Measurements from ENCODE around the gene CELSR2. TPM values are rescaled to one million over a fixed set of nuclear protein-coding genes. Genes with fewer than 3 reads are reported as not detected.

Gene CELSR2
- total and polyA plus RNA-seq, 4 donors: 0.38 to 4.2 (median 1.8) TPM

DNA sequence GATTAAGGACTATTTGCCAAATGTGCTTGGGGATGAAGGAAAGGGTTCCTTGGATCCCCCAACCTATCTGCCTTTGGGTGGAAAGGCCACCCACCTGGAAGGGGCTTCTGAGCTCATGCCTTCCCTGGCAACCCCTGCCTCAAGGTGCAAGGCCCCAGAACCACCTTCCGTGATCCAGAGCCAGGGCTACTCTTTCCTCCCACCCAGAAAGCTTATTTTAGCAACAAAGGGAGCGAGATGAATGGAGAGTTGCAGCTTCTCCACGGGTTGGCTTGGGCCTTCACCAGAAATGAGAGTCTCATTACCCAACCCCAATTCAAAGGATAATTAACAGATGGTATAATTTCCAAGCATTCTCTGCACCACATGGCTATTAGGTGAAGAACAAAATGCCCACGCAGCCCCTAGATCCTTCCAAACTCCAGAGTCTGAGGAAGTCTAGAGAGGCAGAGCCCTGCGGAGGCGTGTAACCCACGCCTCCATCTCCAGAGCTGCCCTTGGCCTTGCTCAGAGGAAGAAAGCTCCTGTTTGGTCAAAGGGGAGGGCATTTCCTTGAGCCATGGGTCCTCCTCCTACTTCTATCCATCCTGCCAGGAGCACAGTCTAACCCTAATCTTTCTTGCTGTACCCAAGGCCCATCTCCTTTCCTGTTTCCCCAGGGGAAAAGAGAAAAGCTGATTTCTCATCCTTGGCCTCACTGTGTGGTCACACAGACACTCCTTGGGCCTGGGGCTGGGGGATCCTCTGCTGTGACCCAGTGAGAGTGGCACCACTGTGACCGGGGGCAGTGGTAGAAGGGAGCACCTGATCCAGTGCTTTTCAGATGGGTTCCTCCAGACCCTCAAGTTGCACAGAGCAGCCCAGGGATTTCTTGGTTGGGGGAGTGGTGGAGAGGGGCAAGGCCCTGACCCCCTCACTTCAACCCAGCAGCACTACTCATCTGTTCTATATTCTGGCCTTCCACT lies 1.7 kb upstream of the CELSR2 start:
- H3K27ac ChIP-seq (ENCODE audit: low read depth in 1 of 2, low read length in 2 of 2): no peak overlapping the region

DNA sequence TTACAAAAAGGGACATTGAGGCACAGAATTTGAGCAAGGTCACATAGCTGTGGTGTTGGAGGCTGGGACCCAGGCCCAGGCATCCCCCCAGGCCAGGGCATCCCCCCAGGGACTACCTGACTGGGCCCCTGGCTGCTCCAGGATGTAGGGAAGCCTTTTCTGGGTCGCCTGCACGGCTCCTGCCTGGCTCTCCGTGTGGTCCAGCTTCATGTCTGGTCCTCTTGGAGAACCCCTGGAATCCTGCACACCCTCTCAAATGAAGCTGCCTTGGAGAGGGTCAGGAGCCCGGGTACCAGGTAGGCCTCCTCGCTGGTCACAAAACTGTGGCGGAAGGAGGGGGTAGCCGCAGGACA lies 919 bp upstream of the CELSR2 start:
- no peaks in the 10 kb centered on the region for H3K9me3 ChIP-seq (ENCODE audit: control insufficient read depth, low read length)
- no peaks in the 10 kb centered on the region for H3K4me1 ChIP-seq (ENCODE audit: control insufficient read depth in 1 of 2, insufficient read depth in 2 of 2, low read length in 2 of 2)
- no peak for DNase-seq
- no peak for ATAC-seq (ENCODE audit: low FRiP score)
- H3K27me3 ChIP-seq (ENCODE audit: control insufficient read depth in 1 of 2, insufficient read depth in 2 of 2, low read length in 1 of 2): no peaks in the 10 kb centered on the region
- intact Hi-C loops (cut with DNase I): no loop called here
- no peak overlapping the region for H3K4me3 ChIP-seq (ENCODE audit: low read length in 2 of 2)
- no peaks in the 10 kb centered on the region for H3K36me3 ChIP-seq (ENCODE audit: control insufficient read depth in 1 of 2, insufficient read depth in 2 of 2, low read length in 1 of 2)
- H3K27ac ChIP-seq (ENCODE audit: low read depth in 1 of 2, low read length in 2 of 2): no peak overlapping the region
- WGBS, 2 donors: 95% methylated on average over 7 of the region's 7 CpGs

More for the DNA sequence above, 1.7 kb upstream of the CELSR2 start:
- WGBS, 2 donors: 93 to 94% methylated on average over 8 of the region's 8 CpGs
- no peaks in the 10 kb centered on the region for H3K4me1 ChIP-seq (ENCODE audit: control insufficient read depth in 1 of 2, insufficient read depth in 2 of 2, low read length in 2 of 2)
- H3K9me3 ChIP-seq (ENCODE audit: control insufficient read depth, low read length): no peaks in the 10 kb centered on the region
- intact Hi-C loops (cut with DNase I): no loop called here
- H3K27me3 ChIP-seq (ENCODE audit: control insufficient read depth in 1 of 2, insufficient read depth in 2 of 2, low read length in 1 of 2): no peaks in the 10 kb centered on the region
- ATAC-seq (ENCODE audit: low FRiP score) (no peak), DNase-seq (no peak)
- no peaks in the 10 kb centered on the region for H3K36me3 ChIP-seq (ENCODE audit: control insufficient read depth in 1 of 2, insufficient read depth in 2 of 2, low read length in 1 of 2)
- H3K4me3 ChIP-seq (ENCODE audit: low read length in 2 of 2): no peak overlapping the region

DNA sequence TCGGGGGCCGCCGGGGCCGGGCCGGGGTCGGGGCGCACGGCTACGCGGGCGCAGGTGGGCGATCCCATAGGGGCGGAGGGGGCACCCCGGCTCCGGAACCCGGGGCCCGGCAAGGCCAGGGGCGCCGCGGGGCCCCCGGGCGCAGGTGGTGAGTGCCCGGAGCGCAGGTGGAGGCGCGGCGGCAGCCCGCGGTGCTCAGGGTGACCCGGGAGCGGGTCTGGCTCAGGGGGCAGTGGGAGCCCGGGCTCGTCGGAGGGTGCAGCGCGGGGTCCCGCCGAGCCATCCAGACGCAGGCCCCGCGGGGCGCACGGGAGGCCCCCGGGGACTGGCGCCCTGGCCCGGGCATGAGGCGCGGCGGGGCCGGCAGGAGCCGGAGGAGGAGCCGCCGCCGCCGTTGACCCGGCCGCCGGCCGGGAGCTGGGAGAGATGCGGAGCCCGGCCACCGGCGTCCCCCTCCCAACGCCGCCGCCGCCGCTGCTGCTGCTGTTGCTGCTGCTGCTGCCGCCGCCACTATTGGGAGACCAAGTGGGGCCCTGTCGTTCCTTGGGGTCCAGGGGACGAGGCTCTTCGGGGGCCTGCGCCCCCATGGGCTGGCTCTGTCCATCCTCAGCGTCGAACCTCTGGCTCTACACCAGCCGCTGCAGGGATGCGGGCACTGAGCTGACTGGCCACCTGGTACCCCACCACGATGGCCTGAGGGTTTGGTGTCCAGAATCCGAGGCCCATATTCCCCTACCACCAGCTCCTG lies 489 bp downstream of the CELSR2 start:
- H3K36me3 ChIP-seq (ENCODE audit: control insufficient read depth in 1 of 2, insufficient read depth in 2 of 2, low read length in 1 of 2): no peaks in the 10 kb centered on the region
- H3K27me3 ChIP-seq (ENCODE audit: control insufficient read depth in 1 of 2, insufficient read depth in 2 of 2, low read length in 1 of 2): no peaks in the 10 kb centered on the region
- no peak for ATAC-seq (ENCODE audit: low FRiP score)
- H3K4me1 ChIP-seq (ENCODE audit: control insufficient read depth in 1 of 2, insufficient read depth in 2 of 2, low read length in 2 of 2): peaks cover 0 to 4% of the 10 kb centered on the region in 2 donors
- no peaks in the 10 kb centered on the region for H3K9me3 ChIP-seq (ENCODE audit: control insufficient read depth, low read length)
- intact Hi-C loops (cut with DNase I): loop anchor here in 1 of 2 donors (5.0 kb wide), 1 partner anchor 232 kb away; the partner anchor contains the start of gene ATXN7L2
- peak overlapping the region; percentile 58 to 66 for H3K4me3 ChIP-seq (ENCODE audit: low read length in 2 of 2)
- DNase-seq: peak; percentile 36 to 73
- H3K27ac ChIP-seq (ENCODE audit: low read depth in 1 of 2, low read length in 2 of 2): no peak overlapping the region
- 2% methylated on average over 53 to 80 of the region's 80 CpGs for WGBS, 2 donors

DNA sequence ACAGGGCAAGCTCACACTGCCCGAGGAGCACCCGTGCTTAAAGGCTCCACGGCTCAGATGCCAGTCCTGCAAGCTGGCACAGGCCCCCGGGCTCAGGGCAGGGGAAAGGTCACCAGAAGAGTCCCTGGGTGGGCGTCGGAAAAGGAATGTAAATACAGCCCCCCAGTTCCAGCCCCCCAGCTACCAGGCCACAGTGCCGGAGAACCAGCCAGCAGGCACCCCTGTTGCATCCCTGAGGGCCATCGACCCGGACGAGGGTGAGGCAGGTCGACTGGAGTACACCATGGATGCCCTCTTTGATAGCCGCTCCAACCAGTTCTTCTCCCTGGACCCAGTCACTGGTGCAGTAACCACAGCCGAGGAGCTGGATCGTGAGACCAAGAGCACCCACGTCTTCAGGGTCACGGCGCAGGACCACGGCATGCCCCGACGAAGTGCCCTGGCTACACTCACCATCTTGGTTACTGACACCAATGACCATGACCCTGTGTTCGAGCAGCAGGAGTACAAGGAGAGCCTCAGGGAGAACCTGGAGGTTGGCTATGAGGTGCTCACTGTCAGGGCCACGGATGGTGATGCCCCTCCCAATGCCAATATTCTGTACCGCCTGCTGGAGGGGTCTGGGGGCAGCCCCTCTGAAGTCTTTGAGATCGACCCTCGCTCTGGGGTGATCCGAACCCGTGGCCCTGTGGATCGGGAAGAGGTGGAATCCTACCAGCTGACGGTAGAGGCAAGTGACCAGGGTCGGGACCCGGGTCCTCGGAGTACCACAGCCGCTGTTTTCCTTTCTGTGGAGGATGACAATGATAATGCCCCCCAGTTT lies 1.3 kb downstream of the CELSR2 start:
- ATAC-seq (ENCODE audit: low FRiP score) (no peak), DNase-seq (peak; percentile 33 to 69)
- Histone ChIP-seq H3K27ac (ENCODE audit: low read depth in 1 of 2, low read length in 2 of 2) (no peak overlapping the region), H3K4me1 (ENCODE audit: control insufficient read depth in 1 of 2, insufficient read depth in 2 of 2, low read length in 2 of 2) (peaks cover 0 to 4% of the 10 kb centered on the region in 2 donors), H3K9me3 (ENCODE audit: control insufficient read depth, low read length) (no peaks in the 10 kb centered on the region), H3K36me3 (ENCODE audit: control insufficient read depth in 1 of 2, insufficient read depth in 2 of 2, low read length in 1 of 2) (no peaks in the 10 kb centered on the region), H3K27me3 (ENCODE audit: control insufficient read depth in 1 of 2, insufficient read depth in 2 of 2, low read length in 1 of 2) (no peaks in the 10 kb centered on the region), H3K4me3 (ENCODE audit: low read length in 2 of 2) (no peak overlapping the region)
- intact Hi-C loops (cut with DNase I): loop anchor here in 1 of 2 donors (5.0 kb wide), 1 partner anchor 232 kb away; the partner anchor contains the start of gene ATXN7L2
- WGBS, 2 donors: 87 to 89% methylated on average over 33 of the region's 33 CpGs

DNA sequence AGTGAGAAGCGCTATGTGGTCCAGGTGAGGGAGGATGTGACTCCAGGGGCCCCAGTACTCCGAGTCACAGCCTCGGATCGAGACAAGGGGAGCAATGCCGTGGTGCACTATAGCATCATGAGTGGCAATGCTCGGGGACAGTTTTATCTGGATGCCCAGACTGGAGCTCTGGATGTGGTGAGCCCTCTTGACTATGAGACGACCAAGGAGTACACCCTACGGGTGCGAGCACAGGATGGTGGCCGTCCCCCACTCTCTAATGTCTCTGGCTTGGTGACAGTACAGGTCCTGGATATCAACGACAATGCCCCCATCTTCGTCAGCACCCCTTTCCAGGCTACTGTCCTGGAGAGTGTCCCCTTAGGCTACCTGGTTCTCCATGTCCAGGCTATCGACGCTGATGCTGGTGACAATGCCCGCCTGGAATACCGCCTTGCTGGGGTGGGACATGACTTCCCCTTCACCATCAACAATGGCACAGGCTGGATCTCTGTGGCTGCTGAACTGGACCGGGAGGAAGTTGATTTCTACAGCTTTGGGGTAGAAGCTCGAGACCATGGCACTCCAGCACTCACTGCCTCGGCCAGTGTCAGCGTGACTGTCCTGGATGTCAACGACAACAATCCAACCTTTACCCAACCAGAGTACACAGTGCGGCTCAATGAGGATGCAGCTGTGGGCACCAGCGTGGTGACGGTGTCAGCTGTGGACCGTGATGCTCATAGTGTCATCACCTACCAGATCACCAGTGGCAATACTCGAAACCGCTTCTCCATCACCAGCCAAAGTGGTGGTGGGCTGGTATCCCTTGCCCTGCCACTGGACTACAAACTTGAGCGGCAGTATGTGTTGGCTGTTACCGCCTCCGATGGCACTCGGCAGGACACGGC lies 2.2 kb downstream of the CELSR2 start:
- Histone ChIP-seq H3K36me3 (ENCODE audit: control insufficient read depth in 1 of 2, insufficient read depth in 2 of 2, low read length in 1 of 2) (no peaks in the 10 kb centered on the region), H3K27ac (ENCODE audit: low read depth in 1 of 2, low read length in 2 of 2) (no peak overlapping the region), H3K9me3 (ENCODE audit: control insufficient read depth, low read length) (no peaks in the 10 kb centered on the region), H3K27me3 (ENCODE audit: control insufficient read depth in 1 of 2, insufficient read depth in 2 of 2, low read length in 1 of 2) (no peaks in the 10 kb centered on the region), H3K4me1 (ENCODE audit: control insufficient read depth in 1 of 2, insufficient read depth in 2 of 2, low read length in 2 of 2) (peaks cover 0 to 4% of the 10 kb centered on the region in 2 donors), H3K4me3 (ENCODE audit: low read length in 2 of 2) (no peak overlapping the region)
- WGBS, 2 donors: 97 to 98% methylated on average over 32 of the region's 32 CpGs
- no peak for ATAC-seq (ENCODE audit: low FRiP score)
- DNase-seq: peak in 1 of 2 donors; percentile 45
- intact Hi-C loops (cut with DNase I): loop anchor here in 1 of 2 donors (5.0 kb wide), 1 partner anchor 231 kb away; the partner anchor contains the start of gene ATXN7L2

DNA sequence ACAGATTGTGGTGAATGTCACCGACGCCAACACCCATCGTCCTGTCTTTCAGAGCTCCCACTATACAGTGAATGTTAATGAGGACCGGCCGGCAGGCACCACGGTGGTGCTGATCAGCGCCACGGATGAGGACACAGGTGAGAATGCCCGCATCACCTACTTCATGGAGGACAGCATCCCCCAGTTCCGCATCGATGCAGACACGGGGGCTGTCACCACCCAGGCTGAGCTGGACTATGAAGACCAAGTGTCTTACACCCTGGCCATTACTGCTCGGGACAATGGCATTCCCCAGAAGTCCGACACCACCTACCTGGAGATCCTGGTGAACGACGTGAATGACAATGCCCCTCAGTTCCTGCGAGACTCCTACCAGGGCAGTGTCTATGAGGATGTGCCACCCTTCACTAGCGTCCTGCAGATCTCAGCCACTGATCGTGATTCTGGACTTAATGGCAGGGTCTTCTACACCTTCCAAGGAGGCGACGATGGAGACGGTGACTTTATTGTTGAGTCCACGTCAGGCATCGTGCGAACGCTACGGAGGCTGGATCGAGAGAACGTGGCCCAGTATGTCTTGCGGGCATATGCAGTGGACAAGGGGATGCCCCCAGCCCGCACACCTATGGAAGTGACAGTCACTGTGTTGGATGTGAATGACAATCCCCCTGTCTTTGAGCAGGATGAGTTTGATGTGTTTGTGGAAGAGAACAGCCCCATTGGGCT lies 3.0 kb downstream of the CELSR2 start:
- Histone ChIP-seq H3K4me1 (ENCODE audit: control insufficient read depth in 1 of 2, insufficient read depth in 2 of 2, low read length in 2 of 2) (peaks cover 0 to 4% of the 10 kb centered on the region in 2 donors), H3K27me3 (ENCODE audit: control insufficient read depth in 1 of 2, insufficient read depth in 2 of 2, low read length in 1 of 2) (no peaks in the 10 kb centered on the region), H3K27ac (ENCODE audit: low read depth in 1 of 2, low read length in 2 of 2) (no peak overlapping the region), H3K9me3 (ENCODE audit: control insufficient read depth, low read length) (no peaks in the 10 kb centered on the region), H3K36me3 (ENCODE audit: control insufficient read depth in 1 of 2, insufficient read depth in 2 of 2, low read length in 1 of 2) (no peaks in the 10 kb centered on the region), H3K4me3 (ENCODE audit: low read length in 2 of 2) (no peak overlapping the region)
- DNase-seq: peak in 1 of 2 donors; percentile 72
- intact Hi-C loops (cut with DNase I): loop anchor here in 1 of 2 donors (5.0 kb wide), 1 partner anchor 230 kb away; the partner anchor contains the start of gene ATXN7L2
- no peak for ATAC-seq (ENCODE audit: low FRiP score)
- WGBS, 2 donors: 98 to 99% methylated on average over 31 of the region's 31 CpGs

Measured in aorta (tissue), 5 donors.